ENCODE results near the gene SCCPDH. TPM values are rescaled to one million over a fixed set of nuclear protein-coding genes. Genes with fewer than 3 reads are reported as not detected.

SCCPDH gene
- total RNA-seq, 1 donor from 2014 or later = 37.8 TPM

GRCh38 chr1:246790833-246791232 is 66.6 kb downstream of the SCCPDH start:
- Histone ChIP-seq H3K4me3 (ENCODE audit: low read depth, low read length) (no peak overlapping the region), H3K36me3 (ENCODE audit: control insufficient read depth, insufficient read depth, low read length) (no peaks in the 10 kb centered on the region), H3K27me3 (ENCODE audit: control insufficient read depth, insufficient read depth, low read length) (peaks cover 3% of the 10 kb centered on the region)
- no peak for TF ChIP-seq CTCF (IDR thresholded peaks at IDR 0.05; ENCODE audit: insufficient read depth, low read length, poor library complexity, severe bottlenecking)
- DNase-seq (ENCODE audit: low read depth) = no peak

GRCh38 chr1:246791303-246791918 is 67.2 kb downstream of the SCCPDH start:
- Histone ChIP-seq H3K4me3 (ENCODE audit: low read depth, low read length) (no peak overlapping the region), H3K36me3 (ENCODE audit: control insufficient read depth, insufficient read depth, low read length) (no peaks in the 10 kb centered on the region), H3K27me3 (ENCODE audit: control insufficient read depth, insufficient read depth, low read length) (peaks cover 3% of the 10 kb centered on the region)
- no peak for TF ChIP-seq CTCF (IDR thresholded peaks at IDR 0.05; ENCODE audit: insufficient read depth, low read length, poor library complexity, severe bottlenecking)
- DNase-seq (ENCODE audit: low read depth) = no peak

GRCh38 chr1:246792603-246793002 is 68.4 kb downstream of the SCCPDH start:
- Histone ChIP-seq H3K36me3 (ENCODE audit: control insufficient read depth, insufficient read depth, low read length) (no peaks in the 10 kb centered on the region), H3K27me3 (ENCODE audit: control insufficient read depth, insufficient read depth, low read length) (peaks cover 3% of the 10 kb centered on the region), H3K4me3 (ENCODE audit: low read depth, low read length) (no peak overlapping the region)
- no peak for TF ChIP-seq CTCF (IDR thresholded peaks at IDR 0.05; ENCODE audit: insufficient read depth, low read length, poor library complexity, severe bottlenecking)
- DNase-seq (ENCODE audit: low read depth) = no peak

- Histone ChIP-seq H3K27me3 (ENCODE audit: control insufficient read depth, insufficient read depth, low read length) (peaks cover 3% of the 10 kb centered on the region), H3K36me3 (ENCODE audit: control insufficient read depth, insufficient read depth, low read length) (no peaks in the 10 kb centered on the region), H3K4me3 (ENCODE audit: low read depth, low read length) (no peak overlapping the region)
- no peak for TF ChIP-seq CTCF (IDR thresholded peaks at IDR 0.05; ENCODE audit: insufficient read depth, low read length, poor library complexity, severe bottlenecking)
- no peak for DNase-seq (ENCODE audit: low read depth)
Measured at GRCh38 chr1:246793356-246793896, 69.2 kb downstream of the SCCPDH start.

- Histone ChIP-seq H3K4me3 (ENCODE audit: low read depth, low read length) (no peak overlapping the region), H3K27me3 (ENCODE audit: control insufficient read depth, insufficient read depth, low read length) (peaks cover 3% of the 10 kb centered on the region), H3K36me3 (ENCODE audit: control insufficient read depth, insufficient read depth, low read length) (no peaks in the 10 kb centered on the region)
- DNase-seq (ENCODE audit: low read depth) = no peak
- no peak for TF ChIP-seq CTCF (IDR thresholded peaks at IDR 0.05; ENCODE audit: insufficient read depth, low read length, poor library complexity, severe bottlenecking)
Measured at GRCh38 chr1:246794048-246794827, 70.0 kb downstream of the SCCPDH start.

Data from kidney epithelial cell (primary cell).